ENCODE results near the gene ABCG1.

DNA sequence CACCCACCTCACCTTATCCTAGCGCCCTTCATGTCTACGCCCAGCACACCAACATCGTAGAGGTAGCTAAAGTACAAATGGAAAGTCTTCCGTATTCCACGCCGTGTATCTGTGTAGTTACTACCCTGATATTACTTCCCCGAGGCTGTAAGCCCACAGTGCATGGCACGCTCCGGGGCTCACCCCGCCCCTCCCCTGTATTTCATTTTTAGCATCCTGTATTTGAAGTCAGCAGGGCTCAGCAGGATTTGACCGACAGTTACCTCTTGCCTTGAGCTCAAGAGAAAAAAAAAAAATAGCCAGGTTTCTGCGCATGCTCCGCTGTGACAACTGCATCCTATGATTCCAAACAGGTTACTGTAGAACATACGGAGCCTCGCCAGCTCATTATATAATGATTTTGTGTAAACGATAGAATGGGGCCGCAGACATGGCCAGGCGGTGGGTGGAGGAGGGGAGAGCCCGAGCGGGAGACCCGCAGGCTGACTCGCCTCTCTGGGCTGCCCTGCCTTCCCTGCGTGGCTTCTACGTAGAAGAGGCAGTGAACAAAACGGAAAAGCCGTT is 1.3 kb downstream of the ABCG1 start:
- TF ChIP-seq, protein P1, sequence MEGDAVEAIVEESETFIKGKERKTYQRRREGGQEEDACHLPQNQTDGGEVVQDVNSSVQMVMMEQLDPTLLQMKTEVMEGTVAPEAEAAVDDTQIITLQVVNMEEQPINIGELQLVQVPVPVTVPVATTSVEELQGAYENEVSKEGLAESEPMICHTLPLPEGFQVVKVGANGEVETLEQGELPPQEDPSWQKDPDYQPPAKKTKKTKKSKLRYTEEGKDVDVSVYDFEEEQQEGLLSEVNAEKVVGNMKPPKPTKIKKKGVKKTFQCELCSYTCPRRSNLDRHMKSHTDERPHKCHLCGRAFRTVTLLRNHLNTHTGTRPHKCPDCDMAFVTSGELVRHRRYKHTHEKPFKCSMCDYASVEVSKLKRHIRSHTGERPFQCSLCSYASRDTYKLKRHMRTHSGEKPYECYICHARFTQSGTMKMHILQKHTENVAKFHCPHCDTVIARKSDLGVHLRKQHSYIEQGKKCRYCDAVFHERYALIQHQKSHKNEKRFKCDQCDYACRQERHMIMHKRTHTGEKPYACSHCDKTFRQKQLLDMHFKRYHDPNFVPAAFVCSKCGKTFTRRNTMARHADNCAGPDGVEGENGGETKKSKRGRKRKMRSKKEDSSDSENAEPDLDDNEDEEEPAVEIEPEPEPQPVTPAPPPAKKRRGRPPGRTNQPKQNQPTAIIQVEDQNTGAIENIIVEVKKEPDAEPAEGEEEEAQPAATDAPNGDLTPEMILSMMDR (IDR thresholded peaks at IDR 0.05; ENCODE audit: low read length), result no peak
- no peak for TF ChIP-seq EZH2 (optimal IDR thresholded peaks at IDR 0.05; ENCODE audit: low read depth, low read length)
